Peyer's patch (tissue), 4 donors: ENCODE results near the gene SMAP1. TPM values are rescaled to one million over a fixed set of nuclear protein-coding genes. Genes with fewer than 3 reads are reported as not detected.

Experiments used
- DNase-seq, 3 donors: peaks; one replicate each; pipeline ENCODE4 v3.0.0-alpha.2; 2017 to 2019
- H3K27ac ChIP-seq, 4 donors: fragments of 200-600 bp; sonication (generic); one replicate each; pipeline ENCODE4 v1.5.1; 2016 to 2019
- H3K27me3 ChIP-seq, 2 donors: fragments of 200-600 bp; sonication (generic); one replicate each; pipeline ENCODE4 v1.5.1; 2019
- H3K36me3 ChIP-seq, 3 donors: fragments of 200-600 bp; sonication (generic); one replicate each; pipeline ENCODE4 v1.5.1; 2016 to 2019
- H3K4me1 ChIP-seq, 4 donors: fragments of 200-600 bp; sonication (generic); one replicate each; pipeline ENCODE4 v1.5.1; 2016 to 2019
- H3K4me3 ChIP-seq, 4 donors: fragments of 200-600 bp; sonication (generic); 1 replicate in 3 of 4; 2 replicates in 1 of 4; pipeline ENCODE4 v1.5.1; 2016 to 2019; ENCODE audit warnings: mild to moderate bottlenecking in 1 of 4
- H3K9me3 ChIP-seq, 4 donors: fragments of 200-600 bp; sonication (generic); one replicate each; pipeline ENCODE4 v1.5.1; 2016 to 2019; ENCODE audit warnings: mild to moderate bottlenecking in 1 of 4
- POLR2A ChIP-seq, 2 donors: fragments of 450-650 bp; IDR thresholded peaks; one replicate each; pipeline ENCODE4 v1.5.1; 2017; ENCODE audit warnings: antibody characterized with exemption in 2 of 2, mild to moderate bottlenecking in 2 of 2, moderate library complexity in 2 of 2
- total RNA-seq, 4 donors: library from RNA; depleted of rRNA; stranded (reverse); fragments of >200 nt; gene quantifications; one replicate each; pipeline ENCODE4 v1.1.0, GENCODE V29; 2016
- TF ChIP-seq, protein P1 (sequence below), 6 experiments: fragments of 450-650 bp in 4 of 6; fragments of 200-600 bp in 2 of 6; sonication (generic) in 1 of 6; IDR thresholded peaks; one replicate each; pipeline ENCODE4 v1.5.1; 2017 to 2019; ENCODE audit warnings: antibody characterized with exemption in 6 of 6, mild to moderate bottlenecking in 3 of 6, moderate library complexity in 1 of 6

Gene SMAP1
- total RNA-seq, 4 donors from 2014 or later: 23.1 to 48.9 (median 42.1) TPM

DNA sequence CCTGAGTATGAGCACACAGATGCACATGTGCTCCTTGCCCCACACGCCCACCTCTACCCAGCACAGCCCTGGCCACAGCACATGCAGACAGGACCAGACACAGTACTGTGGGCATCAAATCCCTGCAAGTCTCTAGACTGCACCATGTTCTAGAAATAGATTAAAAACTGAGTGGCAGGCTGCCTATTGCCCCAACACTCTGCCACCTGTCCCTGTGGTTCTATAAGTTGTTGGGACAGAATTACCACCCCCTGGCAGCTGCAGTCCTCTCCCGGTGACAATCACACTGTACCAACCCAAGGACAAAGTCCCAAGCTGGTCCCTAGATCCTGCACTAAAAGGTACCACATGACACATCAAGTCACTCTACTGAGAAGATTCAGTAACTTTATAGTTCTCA is 219.0 kb downstream of the SMAP1 start:
- no peak for TF ChIP-seq POLR2A (IDR thresholded peaks at IDR 0.05)
- TF ChIP-seq, protein P1, sequence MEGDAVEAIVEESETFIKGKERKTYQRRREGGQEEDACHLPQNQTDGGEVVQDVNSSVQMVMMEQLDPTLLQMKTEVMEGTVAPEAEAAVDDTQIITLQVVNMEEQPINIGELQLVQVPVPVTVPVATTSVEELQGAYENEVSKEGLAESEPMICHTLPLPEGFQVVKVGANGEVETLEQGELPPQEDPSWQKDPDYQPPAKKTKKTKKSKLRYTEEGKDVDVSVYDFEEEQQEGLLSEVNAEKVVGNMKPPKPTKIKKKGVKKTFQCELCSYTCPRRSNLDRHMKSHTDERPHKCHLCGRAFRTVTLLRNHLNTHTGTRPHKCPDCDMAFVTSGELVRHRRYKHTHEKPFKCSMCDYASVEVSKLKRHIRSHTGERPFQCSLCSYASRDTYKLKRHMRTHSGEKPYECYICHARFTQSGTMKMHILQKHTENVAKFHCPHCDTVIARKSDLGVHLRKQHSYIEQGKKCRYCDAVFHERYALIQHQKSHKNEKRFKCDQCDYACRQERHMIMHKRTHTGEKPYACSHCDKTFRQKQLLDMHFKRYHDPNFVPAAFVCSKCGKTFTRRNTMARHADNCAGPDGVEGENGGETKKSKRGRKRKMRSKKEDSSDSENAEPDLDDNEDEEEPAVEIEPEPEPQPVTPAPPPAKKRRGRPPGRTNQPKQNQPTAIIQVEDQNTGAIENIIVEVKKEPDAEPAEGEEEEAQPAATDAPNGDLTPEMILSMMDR (IDR thresholded peaks at IDR 0.05): no peak
- Histone ChIP-seq H3K27ac (no peak overlapping the region), H3K4me3 (no peak overlapping the region), H3K9me3 (no peaks in the 10 kb centered on the region), H3K27me3 (no peaks in the 10 kb centered on the region), H3K4me1 (no peaks in the 10 kb centered on the region), H3K36me3 (no peaks in the 10 kb centered on the region)
- no peak for DNase-seq

DNA sequence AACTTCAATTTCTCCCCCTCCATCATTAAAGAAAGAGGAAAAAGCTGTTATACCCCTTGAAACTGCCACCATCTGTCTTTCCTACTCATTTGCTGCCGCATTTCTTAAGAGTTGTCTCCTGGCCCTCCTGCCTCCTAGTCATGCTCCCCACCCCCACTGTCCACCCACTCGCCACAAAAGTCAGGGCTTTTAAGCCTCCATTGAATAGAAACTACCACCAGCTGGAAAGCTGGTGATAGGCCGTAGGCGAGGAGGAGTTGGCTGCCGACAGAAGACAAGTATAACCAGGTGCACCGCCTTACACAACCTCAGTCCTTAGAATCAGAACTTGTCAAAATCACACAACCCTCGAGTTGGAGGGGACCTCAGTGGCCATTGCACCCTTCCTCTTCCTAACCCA is 221.6 kb downstream of the SMAP1 start:
- TF ChIP-seq POLR2A (IDR thresholded peaks at IDR 0.05): no peak
- TF ChIP-seq, protein P1 (IDR thresholded peaks at IDR 0.05): no peak
- H3K36me3 ChIP-seq: no peaks in the 10 kb centered on the region

DNA sequence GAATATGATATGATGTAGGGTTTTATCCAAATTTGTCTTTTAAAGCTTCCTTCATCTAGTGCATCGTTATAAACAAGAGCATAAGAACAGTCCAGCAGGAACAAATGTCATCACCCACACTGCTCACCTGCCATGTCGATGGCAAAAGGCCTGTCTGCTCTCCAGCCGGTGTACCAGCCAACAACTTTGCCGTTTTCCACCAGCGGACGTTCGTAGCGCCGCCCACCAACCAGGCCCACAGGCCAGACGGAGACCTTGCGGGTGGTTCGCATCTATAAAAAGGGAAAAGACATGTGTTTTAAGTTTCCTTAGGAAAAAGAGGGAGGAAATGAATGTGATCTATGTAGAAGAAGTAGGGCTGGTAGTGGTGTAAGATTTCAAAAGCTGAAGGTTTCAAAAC is 226.3 kb downstream of the SMAP1 start:
- H3K27me3 ChIP-seq: no peaks in the 10 kb centered on the region
- TF ChIP-seq, protein P1 (IDR thresholded peaks at IDR 0.05): no peak
- no peak for TF ChIP-seq POLR2A (IDR thresholded peaks at IDR 0.05)
- no peaks in the 10 kb centered on the region for H3K36me3 ChIP-seq
- no peak overlapping the region for H3K4me3 ChIP-seq
- H3K9me3 ChIP-seq: no peaks in the 10 kb centered on the region
- DNase-seq: no peak
- no peak overlapping the region for H3K27ac ChIP-seq
- H3K4me1 ChIP-seq: no peaks in the 10 kb centered on the region

More for the DNA sequence above, 221.6 kb downstream of the SMAP1 start:
- Histone ChIP-seq H3K9me3 (no peaks in the 10 kb centered on the region), H3K4me1 (no peaks in the 10 kb centered on the region), H3K27ac (no peak overlapping the region), H3K27me3 (no peaks in the 10 kb centered on the region), H3K4me3 (no peak overlapping the region)
- no peak for DNase-seq

DNA sequence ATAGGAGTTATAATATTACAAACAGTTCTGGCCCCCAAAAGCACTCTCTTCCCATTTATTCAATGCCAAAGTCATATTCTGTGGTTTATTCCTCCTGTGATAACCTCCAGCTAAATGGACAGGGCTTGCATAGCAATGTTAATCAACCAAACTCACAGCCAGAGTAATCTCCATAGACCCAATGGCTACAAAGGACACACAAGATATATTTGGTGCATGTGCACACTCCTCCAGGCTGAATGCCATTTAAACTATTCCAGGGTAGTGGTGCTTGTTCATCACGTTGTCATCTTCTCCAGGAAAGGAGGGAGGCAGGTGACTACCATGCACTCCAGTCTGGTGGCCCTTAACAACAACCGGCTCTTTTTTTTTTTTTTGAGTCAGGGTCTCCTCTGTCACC is 232.4 kb downstream of the SMAP1 start:
- Histone ChIP-seq H3K9me3 (no peaks in the 10 kb centered on the region), H3K27me3 (no peaks in the 10 kb centered on the region), H3K36me3 (no peaks in the 10 kb centered on the region)

DNA sequence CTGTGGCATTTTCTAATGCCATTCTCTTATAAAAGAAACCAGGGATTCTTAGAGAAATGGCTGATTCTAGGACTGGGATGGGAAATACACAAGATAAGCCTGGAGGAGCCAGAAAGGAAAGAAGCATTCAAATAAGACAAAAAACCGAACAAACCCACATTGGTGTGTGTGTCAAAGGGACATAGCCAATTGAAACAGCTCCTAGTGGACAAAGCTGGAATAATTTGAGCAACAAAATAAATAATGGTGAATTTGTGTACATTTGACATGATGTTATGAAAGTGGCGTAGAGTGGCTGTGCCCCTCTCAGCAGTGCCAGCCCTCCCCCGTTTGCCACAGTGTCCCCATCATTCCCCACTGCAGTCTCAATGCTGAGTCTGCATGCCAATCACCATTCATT is 233.6 kb downstream of the SMAP1 start:
- Histone ChIP-seq H3K36me3 (no peaks in the 10 kb centered on the region), H3K4me3 (no peak overlapping the region), H3K4me1 (no peaks in the 10 kb centered on the region), H3K27ac (no peak overlapping the region), H3K9me3 (no peaks in the 10 kb centered on the region), H3K27me3 (no peaks in the 10 kb centered on the region)
- no peak for DNase-seq
- no peak for TF ChIP-seq POLR2A (IDR thresholded peaks at IDR 0.05)
- TF ChIP-seq, protein P1 (IDR thresholded peaks at IDR 0.05): no peak

More for the DNA sequence above, 232.4 kb downstream of the SMAP1 start:
- DNase-seq: no peak
- Histone ChIP-seq H3K27ac (no peak overlapping the region), H3K4me1 (no peaks in the 10 kb centered on the region), H3K4me3 (no peak overlapping the region)
- no peak for TF ChIP-seq POLR2A (IDR thresholded peaks at IDR 0.05)
- TF ChIP-seq, protein P1 (IDR thresholded peaks at IDR 0.05): no peak
